GM18873 (cell line): ENCODE data around the gene SDCBP2.
"Not testable (repeated sequence)": the region's sequence is repeated elsewhere in the genome, so short reads cannot be mapped to it uniquely, and the experiment has no call there.

Experiments used
- ATAC-seq: cut with Tn5 transposase; IDR thresholded peaks from one replicate; pipeline ENCODE4 v1.9.1; 2021; ENCODE audit warnings: mild to moderate bottlenecking, moderate library complexity, moderate number of reproducible peaks; ENCODE audit not compliant: unreplicated experiment, low FRiP score

The SDCBP2 gene

DNA sequence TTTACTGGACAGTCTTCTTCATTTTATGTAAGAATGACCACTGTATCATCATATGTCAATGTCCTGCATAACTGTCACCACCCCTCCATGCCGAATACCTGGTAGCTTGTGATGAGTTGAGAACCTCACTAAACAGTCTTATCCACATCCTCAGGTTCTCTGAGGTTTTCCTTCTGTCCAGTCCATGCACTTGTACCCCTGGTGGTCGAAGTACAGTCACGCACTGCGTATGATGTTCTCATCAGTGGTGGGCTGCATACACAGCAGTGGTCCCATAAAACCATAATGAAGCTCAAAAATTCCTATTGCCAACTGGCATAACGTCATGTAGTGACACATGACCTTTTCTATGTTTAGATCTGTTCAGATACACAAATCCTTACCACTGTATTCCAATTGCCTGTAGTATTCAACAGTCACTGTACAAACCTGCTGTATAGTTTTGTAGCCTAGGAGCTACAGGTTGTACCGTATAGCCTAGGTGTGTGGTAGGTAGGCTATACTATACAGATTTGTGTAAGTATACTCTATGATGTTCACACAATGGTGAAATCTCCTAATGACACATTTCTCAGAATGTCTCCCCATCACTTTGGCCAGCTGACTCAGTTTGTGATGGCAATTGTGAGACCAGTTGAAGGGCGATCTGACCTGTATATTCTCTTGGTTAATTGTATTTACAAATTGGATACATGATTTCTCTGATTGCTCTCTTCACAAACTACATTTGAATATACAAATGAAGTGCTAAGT is 31.3 kb upstream of the SDCBP2 start:
- no peak for ATAC-seq

DNA sequence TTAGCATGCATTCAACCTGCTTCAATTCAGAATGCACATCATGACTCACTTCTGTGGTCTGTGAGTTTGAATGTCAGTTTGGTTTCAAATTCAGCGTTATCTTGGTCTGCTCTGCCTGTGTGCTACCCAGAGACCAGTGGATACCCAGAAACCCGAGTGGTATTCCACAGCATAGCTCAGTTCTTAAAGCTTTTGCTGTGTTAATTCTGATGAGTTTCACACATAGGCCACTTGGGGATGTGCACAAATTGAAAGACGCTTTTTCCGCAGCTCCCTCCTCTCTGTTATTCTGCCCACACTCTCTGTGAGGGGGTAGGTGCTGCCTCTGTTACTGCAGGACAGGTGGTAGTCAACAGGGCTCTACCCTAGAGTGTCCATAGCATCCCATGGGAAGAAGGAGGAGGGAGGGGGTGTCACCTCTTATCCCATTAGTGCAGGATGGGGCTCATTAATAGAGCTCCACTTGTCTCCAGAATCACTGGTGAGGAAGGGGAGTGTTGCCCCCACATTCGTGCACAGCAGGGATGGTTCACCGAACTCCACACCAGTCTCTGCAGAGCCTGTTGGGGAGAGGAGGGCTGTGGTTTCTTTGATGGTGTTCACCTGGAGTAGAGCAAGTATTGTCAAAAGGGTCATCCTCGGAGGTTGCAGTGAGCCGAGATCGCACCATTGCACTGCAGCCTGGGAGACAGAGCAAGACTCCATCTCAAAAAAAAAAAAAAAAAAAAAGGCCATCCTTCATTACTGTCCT is 29.2 kb upstream of the SDCBP2 start:
- no peak for ATAC-seq

DNA sequence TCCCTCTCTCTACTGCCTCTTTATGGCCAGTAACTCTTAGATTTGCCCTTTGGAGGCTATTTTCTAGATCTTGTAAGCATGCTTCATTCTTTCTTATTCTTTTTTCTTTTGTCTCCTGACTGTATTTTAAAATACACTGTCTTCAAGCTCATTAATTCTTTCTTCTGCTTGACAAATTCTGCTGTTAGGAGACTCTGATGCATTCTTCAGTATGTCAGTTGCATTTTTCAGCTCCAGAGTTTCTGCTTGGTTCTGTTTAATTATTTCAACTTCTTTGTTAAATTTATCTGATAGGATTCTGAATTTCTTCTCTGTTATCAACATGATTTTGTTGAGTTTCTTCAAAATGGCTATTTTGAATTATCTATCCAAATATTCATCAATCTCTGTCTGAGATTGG is 25.0 kb upstream of the SDCBP2 start:
- ATAC-seq, result no peak

DNA sequence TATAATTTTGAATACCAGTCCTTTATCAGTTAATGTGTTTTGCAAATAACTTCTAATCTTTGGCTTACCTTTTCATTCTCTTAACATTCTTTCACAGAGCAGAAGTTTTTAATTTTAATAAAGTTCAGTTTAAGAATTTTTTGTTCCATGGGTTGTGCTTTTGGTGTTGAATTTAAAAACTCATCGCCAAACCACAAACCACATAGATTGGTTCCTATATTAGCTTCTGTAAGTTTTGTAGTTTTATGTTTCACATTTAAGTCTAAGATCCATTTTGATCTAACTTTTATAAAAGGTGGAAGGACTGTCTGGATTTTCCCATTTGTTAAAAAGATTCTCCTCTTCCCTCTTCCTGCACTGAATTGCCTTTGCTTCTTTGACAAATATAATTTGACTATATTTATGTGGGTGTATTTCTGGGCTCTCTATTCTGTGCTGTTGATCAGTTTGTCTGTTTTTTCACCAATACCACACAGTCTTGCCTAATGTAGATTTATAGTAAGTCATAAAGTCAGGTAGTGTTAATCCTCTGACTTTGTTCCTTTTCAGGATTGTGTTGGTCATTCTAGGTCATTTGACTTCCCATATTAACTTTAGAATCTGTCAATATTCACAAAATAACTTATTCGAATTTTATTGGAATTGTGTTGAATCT is 17.5 kb upstream of the SDCBP2 start:
- no peak for ATAC-seq

DNA sequence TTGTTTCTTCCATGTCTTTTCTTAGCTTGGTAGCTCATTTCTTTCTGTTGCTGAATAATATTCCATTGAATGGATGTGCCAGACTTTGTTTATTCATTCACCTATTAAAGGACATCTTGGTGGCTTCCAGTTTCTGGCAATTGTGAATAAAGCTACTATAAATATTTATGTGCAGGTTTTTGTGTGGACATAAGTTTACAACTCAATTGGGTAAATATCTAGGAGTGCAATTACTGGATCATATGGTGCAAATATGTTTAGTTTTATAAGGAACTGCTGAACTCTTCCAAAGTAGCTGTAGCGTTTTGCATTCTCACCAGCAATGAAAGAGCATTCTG is 16.8 kb upstream of the SDCBP2 start:
- ATAC-seq, result no peak

DNA sequence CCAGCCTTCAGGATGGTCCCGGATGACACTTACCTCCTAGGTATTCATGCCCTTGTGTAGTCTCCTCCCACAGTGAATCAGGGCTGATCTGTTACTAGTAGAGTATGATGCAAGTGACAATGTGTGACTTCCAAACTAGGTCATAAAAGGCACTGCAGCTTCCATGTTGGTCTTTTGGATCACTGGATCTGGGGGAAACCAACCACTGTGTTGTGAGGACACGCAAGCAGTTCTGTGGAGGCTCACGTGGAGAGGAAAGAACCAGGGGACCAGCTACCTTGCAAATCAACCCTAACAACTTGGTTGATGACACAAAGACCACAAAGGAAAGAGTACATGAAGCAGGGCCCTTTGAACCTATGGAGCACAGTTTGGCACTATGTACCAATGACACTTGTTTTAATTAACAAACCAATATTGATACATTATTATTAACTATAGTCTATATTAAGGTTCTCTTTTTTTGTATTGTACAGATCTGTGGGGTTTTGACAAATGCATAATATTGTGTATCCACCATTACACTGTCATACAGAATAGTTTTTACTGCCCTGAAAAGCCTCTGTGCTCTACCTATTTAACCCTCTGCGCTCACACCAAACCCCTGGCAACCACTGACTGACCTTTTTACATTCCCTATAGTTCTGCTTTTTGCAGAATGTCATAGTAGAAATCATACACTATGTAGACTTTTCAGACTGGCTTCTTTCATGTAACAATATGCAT is 16.3 kb upstream of the SDCBP2 start:
- ATAC-seq, result no peak

DNA sequence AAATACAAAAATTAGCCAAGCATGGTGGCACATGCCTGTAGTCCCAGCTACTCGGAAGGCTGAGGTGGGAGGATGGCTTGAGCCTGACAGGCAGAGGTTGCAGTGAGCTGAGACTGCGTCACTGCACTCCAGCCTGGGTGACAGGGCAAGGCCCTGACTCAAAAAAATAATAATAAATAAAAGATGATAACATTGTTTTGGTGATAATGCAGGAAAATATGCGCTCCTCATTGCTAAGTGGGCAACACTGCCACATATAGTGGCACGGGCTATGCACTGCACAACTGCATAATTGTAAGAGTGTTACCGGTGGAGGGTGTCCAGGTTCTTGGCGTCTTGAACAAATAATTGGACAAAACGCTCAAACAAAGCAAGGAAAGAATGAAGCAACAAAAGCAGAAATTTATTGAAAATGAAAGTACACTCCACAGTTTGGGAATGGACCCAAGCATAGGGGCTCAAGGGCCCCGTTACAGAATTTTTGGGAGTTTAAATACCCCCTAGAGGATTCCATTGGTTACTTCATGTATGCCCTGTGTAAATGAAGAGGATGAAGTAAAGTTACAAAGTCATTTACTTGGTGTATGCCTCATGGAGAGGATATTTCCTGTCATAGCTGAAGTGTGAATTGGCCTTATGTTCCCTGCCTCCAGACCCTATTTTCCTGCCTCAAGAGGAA is 14.6 kb upstream of the SDCBP2 start:
- ATAC-seq, result not testable (repeated sequence)

DNA sequence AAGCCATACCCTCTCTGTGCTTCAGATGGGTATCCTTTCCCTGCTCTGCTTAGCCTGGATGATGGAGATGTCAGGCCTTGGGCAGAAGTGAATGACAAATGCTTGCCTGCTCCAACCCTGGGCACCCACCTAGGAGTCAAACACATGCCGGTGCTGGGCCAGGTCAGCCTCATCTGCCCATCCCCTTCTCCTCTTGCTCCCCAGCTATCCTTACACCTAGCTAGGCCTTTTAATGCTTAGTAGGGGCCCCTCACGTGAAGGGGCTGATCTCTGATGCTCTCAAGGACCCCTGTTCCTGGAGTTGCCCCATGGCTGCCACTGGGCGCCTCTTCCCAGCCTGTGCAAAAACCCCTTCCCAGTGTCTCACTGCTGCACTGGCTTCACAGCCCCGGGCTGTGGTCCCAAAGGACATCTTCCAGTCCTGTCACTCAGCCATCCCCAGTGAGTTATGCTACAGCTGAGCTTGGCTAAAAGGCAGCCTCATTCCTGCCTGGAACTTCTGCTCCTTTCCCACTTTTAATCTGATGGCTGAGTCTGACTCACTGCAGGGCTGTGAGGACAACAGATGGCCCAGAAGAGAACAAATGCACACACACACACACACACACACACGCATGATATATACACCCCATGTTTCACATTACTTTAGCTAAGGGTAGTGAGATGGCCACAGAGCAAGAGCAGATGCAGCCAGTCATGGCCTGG is 12.8 kb upstream of the SDCBP2 start:
- ATAC-seq, result no peak

DNA sequence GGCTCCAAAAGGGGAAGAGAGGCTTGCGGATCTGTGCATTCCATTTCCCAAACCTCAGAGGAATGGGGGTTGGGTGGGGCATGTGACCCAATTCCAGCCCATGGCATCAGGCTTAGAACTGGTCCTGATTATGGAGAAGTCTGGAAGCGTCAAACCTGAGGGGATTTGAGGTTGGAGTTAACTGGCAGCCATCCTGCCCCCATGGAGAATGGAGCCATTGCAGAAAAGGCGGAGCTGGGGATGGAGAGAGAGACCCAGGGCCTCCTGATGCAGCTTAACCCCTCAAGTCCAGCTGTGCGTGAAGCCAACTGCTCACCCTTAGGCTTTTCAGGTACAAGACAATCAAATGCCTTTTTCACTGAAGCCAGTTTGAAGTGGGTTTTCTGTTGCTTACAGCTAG is 9.9 kb upstream of the SDCBP2 start:
- no peak for ATAC-seq

DNA sequence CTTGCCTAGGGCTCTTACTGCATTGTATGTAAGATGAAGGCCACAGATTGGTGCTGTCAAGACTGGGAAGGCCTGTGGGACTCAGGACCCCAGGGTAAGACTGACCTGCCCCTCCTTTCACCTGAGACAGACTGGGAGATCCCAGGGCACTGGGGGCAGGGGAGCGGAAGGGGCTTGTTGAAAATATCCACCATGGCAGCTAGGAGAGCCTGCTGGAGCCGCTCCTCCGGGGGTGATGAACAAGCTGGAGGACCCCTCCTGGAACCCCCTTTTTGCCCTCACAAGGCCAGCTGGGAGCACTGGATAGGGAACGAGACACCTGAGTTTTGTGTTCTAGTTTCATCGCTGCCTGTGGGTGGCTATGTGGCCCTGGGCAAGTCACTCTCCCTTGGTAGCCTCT is 9.2 kb upstream of the SDCBP2 start:
- no peak for ATAC-seq

DNA sequence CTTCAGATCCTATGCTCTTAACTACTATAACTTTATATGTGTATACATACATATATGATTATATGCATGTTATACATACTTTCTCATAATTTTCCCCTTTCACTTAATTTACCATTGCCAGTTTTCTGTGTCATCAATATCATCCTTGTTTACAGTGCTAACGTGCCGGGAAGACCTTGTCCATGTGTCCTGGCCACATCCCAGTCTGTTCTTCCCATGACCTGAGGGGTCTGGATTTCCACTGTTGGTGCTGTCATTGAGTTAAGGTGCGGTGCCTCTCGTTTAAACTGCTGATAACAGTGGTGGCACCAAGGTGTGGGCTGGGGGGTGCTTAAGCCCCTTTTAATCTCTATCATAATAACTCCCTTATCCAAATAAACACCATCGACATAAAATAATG is 8.5 kb upstream of the SDCBP2 start:
- ATAC-seq, result no peak

DNA sequence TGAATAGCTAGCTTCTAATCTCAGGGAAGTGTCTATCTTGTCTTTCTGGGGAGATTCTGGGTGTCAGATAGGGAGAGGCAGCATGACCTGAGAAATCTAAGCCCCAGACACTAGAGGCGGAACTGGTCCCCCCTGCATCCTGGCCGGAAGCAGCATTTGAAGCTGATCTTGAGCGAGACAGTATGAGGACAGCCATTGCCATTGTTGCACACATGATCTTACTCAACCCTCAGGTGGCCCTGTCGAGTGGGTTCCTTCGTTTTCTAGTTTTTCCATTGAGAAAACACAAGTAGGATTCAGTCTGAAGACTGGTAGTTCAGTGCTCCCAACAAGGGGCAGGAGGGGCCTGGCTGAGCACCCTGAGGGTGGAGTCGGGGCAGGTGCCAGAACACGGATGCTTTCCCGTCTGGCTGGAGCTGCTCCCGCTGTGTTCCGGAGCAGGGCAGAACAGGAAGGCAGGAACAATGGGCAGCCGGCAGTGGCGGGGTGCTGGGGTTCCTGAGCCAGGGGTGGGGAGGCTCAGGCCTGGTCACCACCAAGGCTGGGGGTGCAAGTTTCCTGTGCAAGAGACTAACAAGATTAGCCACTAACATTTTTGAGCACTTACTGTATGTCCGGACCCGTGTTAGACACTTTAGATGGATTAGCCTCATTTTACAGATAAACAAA is 7.9 kb upstream of the SDCBP2 start:
- no peak for ATAC-seq

DNA sequence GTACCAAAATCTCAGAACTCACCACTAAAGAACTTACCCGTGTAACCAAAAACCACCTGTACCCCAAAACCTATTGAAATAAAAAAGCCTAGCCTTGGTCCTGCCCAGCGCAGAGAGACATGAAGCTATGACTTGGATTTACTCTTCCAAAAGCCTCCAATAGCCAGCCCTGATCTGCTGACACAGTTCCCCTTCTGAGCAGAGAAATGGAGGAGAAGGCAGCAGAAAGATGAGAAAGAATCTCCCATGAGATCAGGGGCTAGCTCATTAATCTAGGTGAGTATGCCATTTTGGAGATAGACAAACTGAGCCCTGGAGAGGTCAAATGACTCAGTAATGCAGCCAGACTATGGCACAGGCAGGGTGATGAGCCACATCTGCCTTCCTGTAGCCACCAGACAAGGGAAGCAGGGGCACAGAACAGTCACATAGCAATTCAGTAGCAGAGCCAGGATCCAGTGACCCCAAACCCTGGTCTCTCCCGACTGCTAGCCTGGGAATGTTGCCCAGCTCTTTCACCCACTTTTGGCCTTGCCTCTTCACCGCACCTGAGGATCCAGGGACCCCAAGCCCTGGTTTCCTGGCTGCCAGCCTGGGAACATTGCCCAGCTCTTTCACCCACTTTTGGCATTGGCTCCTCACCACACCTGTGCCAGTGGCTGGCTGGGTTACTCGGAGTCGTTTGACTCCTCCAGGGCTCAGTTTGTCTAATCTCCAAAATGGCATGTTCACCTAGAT is 7.2 kb upstream of the SDCBP2 start:
- ATAC-seq, result no peak

DNA sequence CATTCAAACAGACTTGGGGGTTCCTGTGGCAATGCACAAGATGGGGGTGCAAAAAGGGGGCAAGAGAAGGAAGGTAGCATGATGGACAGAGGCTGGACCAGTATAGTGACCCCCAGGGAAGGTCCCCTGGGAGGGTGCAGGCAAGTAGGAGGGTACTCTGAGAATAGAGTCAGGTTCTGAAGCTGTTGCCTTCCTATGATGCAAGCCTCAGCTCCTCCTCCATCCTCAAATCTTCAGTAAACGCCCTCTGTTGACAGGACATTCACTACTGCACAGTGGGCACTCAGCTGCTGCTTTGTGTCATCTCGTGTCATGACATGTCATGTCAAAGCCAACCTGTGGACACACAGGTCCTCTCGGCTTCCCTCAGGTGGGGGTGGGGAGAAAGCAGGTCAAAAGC is 5.8 kb upstream of the SDCBP2 start:
- no peak for ATAC-seq

DNA sequence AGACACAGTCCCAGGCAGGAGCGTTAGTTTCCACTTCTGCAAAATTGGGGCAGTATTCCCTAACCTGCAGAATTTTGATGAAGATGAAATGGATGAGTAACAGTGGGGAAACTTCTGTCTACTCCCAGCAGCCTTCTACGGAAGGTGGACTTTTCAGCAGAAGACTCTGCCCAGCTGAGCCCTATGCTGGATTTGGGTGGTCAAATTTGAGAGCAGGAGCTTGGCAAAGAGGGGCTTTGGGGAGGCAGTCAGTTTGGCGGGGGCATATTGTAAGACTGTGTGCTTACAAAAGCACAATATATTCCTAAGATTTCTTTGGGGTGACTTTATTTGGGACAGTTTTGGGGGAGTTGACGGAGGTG is 5.4 kb upstream of the SDCBP2 start:
- no peak for ATAC-seq

DNA sequence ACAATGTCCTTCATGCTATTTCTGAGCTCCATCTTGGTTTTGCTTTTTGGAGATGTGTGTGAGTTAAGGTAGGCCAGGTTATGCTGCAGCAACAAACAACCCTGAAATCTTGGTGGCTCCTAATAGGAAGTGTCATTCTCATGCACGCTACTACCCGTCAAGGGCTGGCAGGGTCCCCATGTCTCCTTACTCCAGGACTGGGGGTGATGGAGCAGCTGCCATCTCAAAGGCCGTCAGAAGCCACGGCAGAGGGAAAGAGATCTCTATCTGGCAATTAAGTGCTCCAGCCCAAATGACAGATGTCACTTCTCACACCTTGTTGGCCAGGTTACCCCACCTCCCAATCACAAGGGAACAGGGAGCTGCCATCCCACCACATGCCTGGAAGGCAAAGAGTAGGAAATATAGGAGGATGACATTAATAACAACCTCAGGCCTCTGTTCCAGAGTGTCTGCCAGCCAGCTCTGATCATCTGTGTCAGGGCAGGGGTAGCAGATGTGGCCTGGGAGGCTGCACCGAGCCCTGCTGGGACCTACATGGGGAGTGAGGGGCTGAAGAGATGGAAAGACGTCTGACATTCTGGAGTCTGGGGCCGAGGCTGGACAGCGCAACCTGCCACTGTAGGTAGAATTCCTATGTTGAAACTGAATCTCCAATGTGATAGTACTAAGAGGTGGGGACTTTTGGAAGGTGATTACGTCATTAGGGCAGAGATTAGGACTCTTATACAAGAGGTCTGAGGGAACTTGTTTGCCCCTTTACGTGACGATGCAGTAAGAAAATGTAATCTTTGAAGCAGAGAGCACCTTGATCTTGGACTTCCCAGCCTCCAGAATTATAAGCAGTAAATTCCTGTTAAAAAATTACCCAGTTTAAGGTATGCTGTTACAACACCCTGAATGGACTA is 4.8 kb upstream of the SDCBP2 start:
- ATAC-seq, result no peak

DNA sequence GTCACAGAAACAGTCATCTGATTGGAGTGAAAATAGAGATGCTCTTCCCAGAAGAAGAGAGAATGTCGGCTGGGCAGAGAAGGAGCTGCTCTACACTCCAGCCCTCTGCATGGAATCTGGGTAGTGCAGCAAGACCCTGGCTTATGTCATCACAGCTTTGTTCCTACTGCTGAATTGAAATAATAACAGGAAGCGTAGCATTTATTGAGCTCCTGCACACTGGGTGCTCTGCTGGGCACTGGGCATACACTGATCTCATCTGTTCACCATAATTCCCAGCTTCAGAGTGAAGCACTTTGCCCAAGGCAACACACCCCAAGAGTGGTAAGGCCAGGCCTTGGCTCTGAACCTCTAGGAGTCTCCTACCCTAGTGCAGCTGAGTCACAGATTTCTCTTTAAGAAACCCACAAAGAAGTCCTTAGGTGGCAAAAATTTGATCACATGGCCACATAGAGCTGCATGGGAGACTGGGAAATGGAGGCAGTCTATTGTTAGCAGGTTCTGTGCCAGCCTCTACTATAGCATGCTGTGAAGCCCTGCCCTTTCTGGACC is 3.9 kb upstream of the SDCBP2 start:
- no peak for ATAC-seq
